ENCODE data around the gene UBE2F.

UBE2F gene

GRCh38 chr2:238039151-238039550 lies 72.3 kb downstream of the UBE2F start:
- ATAC-seq = no peak
- TF ChIP-seq ISL1 (CRISPR knock-in tag; IDR thresholded peaks at IDR 0.05) (no peak), PATZ1 (CRISPR knock-in tag; IDR thresholded peaks at IDR 0.05; ENCODE audit: borderline replicate concordance) (no peak)

GRCh38 chr2:238039985-238040384 lies 73.2 kb downstream of the UBE2F start:
- no peak for ATAC-seq
- TF ChIP-seq PATZ1 (CRISPR knock-in tag; IDR thresholded peaks at IDR 0.05; ENCODE audit: borderline replicate concordance) (no peak), PPARA (CRISPR knock-in tag; IDR thresholded peaks at IDR 0.05; ENCODE audit: borderline replicate concordance) (no peak), GLIS3 (CRISPR knock-in tag; IDR thresholded peaks at IDR 0.05) (no peak), RARB (CRISPR knock-in tag; IDR thresholded peaks at IDR 0.05) (no peak), TCF4 (CRISPR knock-in tag; IDR thresholded peaks at IDR 0.05; ENCODE audit: borderline replicate concordance) (no peak), ZFP30 (CRISPR knock-in tag; IDR thresholded peaks at IDR 0.05) (no peak), ZNF8 (CRISPR knock-in tag; IDR thresholded peaks at IDR 0.05) (no peak), CSDC2 (CRISPR knock-in tag; IDR thresholded peaks at IDR 0.05) (no peak), TSHZ2 (CRISPR knock-in tag; IDR thresholded peaks at IDR 0.05) (no peak), ESRRG (CRISPR knock-in tag; IDR thresholded peaks at IDR 0.05) (no peak), ZFP3 (CRISPR knock-in tag; IDR thresholded peaks at IDR 0.05) (no peak), ISL1 (CRISPR knock-in tag; IDR thresholded peaks at IDR 0.05) (no peak), ZNF70 (CRISPR knock-in tag; IDR thresholded peaks at IDR 0.05) (no peak), BACH2 (CRISPR knock-in tag; IDR thresholded peaks at IDR 0.05; ENCODE audit: borderline replicate concordance) (no peak)

GRCh38 chr2:238040918-238041317 lies 74.1 kb downstream of the UBE2F start:
- TF ChIP-seq GLIS3 (CRISPR knock-in tag; IDR thresholded peaks at IDR 0.05) (no peak), ISL1 (CRISPR knock-in tag; IDR thresholded peaks at IDR 0.05) (no peak), PATZ1 (CRISPR knock-in tag; IDR thresholded peaks at IDR 0.05; ENCODE audit: borderline replicate concordance) (no peak), ZFP30 (CRISPR knock-in tag; IDR thresholded peaks at IDR 0.05) (no peak)
- ATAC-seq = no peak

- ATAC-seq = no peak
- TF ChIP-seq CSDC2 (CRISPR knock-in tag; IDR thresholded peaks at IDR 0.05) = no peak
Measured at GRCh38 chr2:238042090-238042489, 75.3 kb downstream of the UBE2F start.

- ATAC-seq = no peak
- TF ChIP-seq CSDC2 (CRISPR knock-in tag; IDR thresholded peaks at IDR 0.05) (no peak), TOX (CRISPR knock-in tag; IDR thresholded peaks at IDR 0.05; ENCODE audit: borderline replicate concordance) (no peak), SNAI2 (CRISPR knock-in tag; IDR thresholded peaks at IDR 0.05) (no peak), GLIS3 (CRISPR knock-in tag; IDR thresholded peaks at IDR 0.05) (no peak), ZNF70 (CRISPR knock-in tag; IDR thresholded peaks at IDR 0.05) (no peak), OSR1 (CRISPR knock-in tag; IDR thresholded peaks at IDR 0.05) (no peak), TCF4 (CRISPR knock-in tag; IDR thresholded peaks at IDR 0.05; ENCODE audit: borderline replicate concordance) (no peak), ISL1 (CRISPR knock-in tag; IDR thresholded peaks at IDR 0.05) (no peak), ESRRG (CRISPR knock-in tag; IDR thresholded peaks at IDR 0.05) (no peak), RARB (CRISPR knock-in tag; IDR thresholded peaks at IDR 0.05) (no peak), CSRNP3 (CRISPR knock-in tag; IDR thresholded peaks at IDR 0.05) (no peak), TSHZ2 (CRISPR knock-in tag; IDR thresholded peaks at IDR 0.05) (no peak), ZFP3 (CRISPR knock-in tag; IDR thresholded peaks at IDR 0.05) (no peak)
Measured at GRCh38 chr2:238042849-238043584, 76.2 kb downstream of the UBE2F start.
